Mesenchymal stem cell (in vitro differentiated cells and primary cell): ENCODE data around the gene LRIT1.

Source experiments
- DNase-seq: peaks from one replicate; pipeline ENCODE4 v3.0.0-alpha.2; 2013
- H2AFZ ChIP-seq: one replicate; pipeline ENCODE4 v1.6.1; 2013; ENCODE audit warnings: low read depth, mild to moderate bottlenecking, control low read depth, inconsistent platforms, low read length, moderate library complexity
- H2AK5ac ChIP-seq: 2 replicates; pipeline ENCODE4 v1.6.1; 2013; ENCODE audit warnings: low read length, moderate library complexity, mild to moderate bottlenecking, inconsistent platforms; ENCODE audit not compliant: severe bottlenecking
- H2BK120ac ChIP-seq: one replicate; pipeline ENCODE4 v1.6.1; 2013; ENCODE audit warnings: low read depth, mild to moderate bottlenecking, inconsistent platforms, low read length, moderate library complexity
- H2BK12ac ChIP-seq, 2 experiments: one replicate each; pipeline ENCODE4 v1.6.1; 2013; ENCODE audit warnings: inconsistent platforms in 2 of 2, low read length in 2 of 2, mild to moderate bottlenecking in 2 of 2, moderate library complexity in 2 of 2, control low read depth in 1 of 2
- H2BK15ac ChIP-seq: one replicate; pipeline ENCODE4 v1.6.1; 2013; ENCODE audit warnings: mild to moderate bottlenecking, low read depth, inconsistent platforms; ENCODE audit not compliant: poor library complexity, severe bottlenecking
- H2BK5ac ChIP-seq: 2 replicates; pipeline ENCODE4 v1.6.1; 2013; ENCODE audit warnings: low read depth, mild to moderate bottlenecking, low read length, control low read depth, inconsistent platforms; ENCODE audit not compliant: poor library complexity, severe bottlenecking
- H3K14ac ChIP-seq, 2 experiments: one replicate each; pipeline ENCODE4 v1.6.1; 2013; ENCODE audit warnings: inconsistent platforms in 2 of 2, low read length in 2 of 2, control low read depth in 1 of 2, mild to moderate bottlenecking in 1 of 2, moderate library complexity in 1 of 2
- H3K18ac ChIP-seq, 2 experiments: one replicate each; pipeline ENCODE4 v1.6.1; 2013; ENCODE audit warnings: inconsistent platforms in 2 of 2, low read length in 2 of 2, control low read depth in 1 of 2, low read depth in 1 of 2, mild to moderate bottlenecking in 1 of 2
- H3K23ac ChIP-seq, 2 experiments: one replicate each; pipeline ENCODE4 v1.6.1; 2013; ENCODE audit warnings: inconsistent platforms in 2 of 2, low read length in 2 of 2, mild to moderate bottlenecking in 2 of 2, moderate library complexity in 2 of 2, control low read depth in 1 of 2
- H3K27ac ChIP-seq: 2 replicates; pipeline ENCODE4 v1.5.1; 2013; ENCODE audit warnings: mild to moderate bottlenecking, moderate library complexity, low read length, control low read depth, inconsistent platforms; ENCODE audit not compliant: poor library complexity, severe bottlenecking
- H3K27me3 ChIP-seq, 2 experiments: 2 replicates each; pipeline versions ENCODE4 v1.6.1 to v1.7.0; 2013; ENCODE audit warnings: low read length in 2 of 2, mild to moderate bottlenecking in 2 of 2, moderate library complexity in 2 of 2, control low read depth in 1 of 2, inconsistent platforms in 1 of 2; ENCODE audit not compliant: control insufficient read depth in 1 of 2, insufficient read depth in 1 of 2
- H3K36me3 ChIP-seq, 2 experiments: 2 replicates each; pipeline versions ENCODE4 v1.6.1 to v1.7.0; 2013; ENCODE audit warnings: low read length in 2 of 2, control low read depth in 1 of 2, inconsistent platforms in 1 of 2, low read depth in 1 of 2, mild to moderate bottlenecking in 1 of 2; ENCODE audit not compliant: insufficient read depth in 2 of 2, control insufficient read depth in 1 of 2
- H3K4ac ChIP-seq, 2 experiments: one replicate each; pipeline ENCODE4 v1.6.1; 2013; ENCODE audit warnings: inconsistent platforms in 2 of 2, low read length in 2 of 2, mild to moderate bottlenecking in 2 of 2, moderate library complexity in 2 of 2, control low read depth in 1 of 2, low read depth in 1 of 2
- H3K4me1 ChIP-seq: 2 replicates; pipeline ENCODE4 v1.6.1; 2013; ENCODE audit warnings: low read depth, low read length, control low read depth; ENCODE audit not compliant: control insufficient read depth, insufficient read depth
- H3K4me2 ChIP-seq: 2 replicates; pipeline ENCODE4 v1.6.1; 2013; ENCODE audit warnings: low read length, mild to moderate bottlenecking, inconsistent platforms; ENCODE audit not compliant: poor library complexity, severe bottlenecking
- H3K4me3 ChIP-seq, 2 experiments: 2 replicates each; pipeline versions ENCODE4 v1.5.1 to v1.7.0; 2013; ENCODE audit warnings: low read length in 2 of 2, mild to moderate bottlenecking in 2 of 2, control low read depth in 1 of 2, low read depth in 1 of 2; ENCODE audit not compliant: insufficient read depth in 1 of 2
- H3K79me1 ChIP-seq: replicated peaks from 2 replicates; pipeline ENCODE4 v1.6.1; 2013; ENCODE audit warnings: mild to moderate bottlenecking, control low read depth, low read length, inconsistent platforms; ENCODE audit not compliant: poor library complexity, severe bottlenecking
- H3K9ac ChIP-seq: 2 replicates; pipeline ENCODE4 v1.7.0; 2013; ENCODE audit warnings: mild to moderate bottlenecking, low read length, moderate library complexity
- H3K9me3 ChIP-seq: 2 replicates; pipeline ENCODE4 v1.7.0; 2013; ENCODE audit warnings: mild to moderate bottlenecking, low read length; ENCODE audit not compliant: control insufficient read depth
- H4K8ac ChIP-seq: one replicate; pipeline ENCODE4 v1.6.1; 2013; ENCODE audit warnings: inconsistent platforms, mild to moderate bottlenecking, low read length, moderate library complexity
- H4K91ac ChIP-seq: one replicate; pipeline ENCODE4 v1.6.1; 2013; ENCODE audit warnings: mild to moderate bottlenecking, low read length, inconsistent platforms
- WGBS: methylation state at CpG from one replicate; pipeline ENCODE4 v1.1.7; 2013; ENCODE audit warnings: mixed read lengths; 5-methylcytosine and 5-hydroxymethylcytosine counted together

The LRIT1 gene

GRCh38 chr10:84248794-84249193 is 7.4 kb upstream of the LRIT1 start:
- Histone ChIP-seq H3K14ac (no peak overlapping the region), H3K4me3 (no peak overlapping the region), H4K91ac (no peak overlapping the region), H2BK15ac (no peak overlapping the region), H2BK120ac (no peak overlapping the region), H3K79me1 (no peaks in the 10 kb centered on the region), H2AFZ (no peak overlapping the region), H3K4me2 (no peak overlapping the region), H2AK5ac (no peak overlapping the region), H3K27me3 (peaks cover 28 to 54% of the 10 kb centered on the region in 2 experiments), H3K4ac (no peak overlapping the region), H3K36me3 (no peaks in the 10 kb centered on the region), H2BK5ac (no peak overlapping the region), H4K8ac (no peak overlapping the region), H3K9me3 (no peaks in the 10 kb centered on the region), H3K4me1 (no peaks in the 10 kb centered on the region), H2BK12ac (no peak overlapping the region), H3K18ac (no peak overlapping the region), H3K23ac (no peak overlapping the region), H3K9ac (no peak overlapping the region), H3K27ac (no peak overlapping the region)
- WGBS: 82% methylated on average over 12 of the region's 12 CpGs
- DNase-seq: no peak

DNA sequence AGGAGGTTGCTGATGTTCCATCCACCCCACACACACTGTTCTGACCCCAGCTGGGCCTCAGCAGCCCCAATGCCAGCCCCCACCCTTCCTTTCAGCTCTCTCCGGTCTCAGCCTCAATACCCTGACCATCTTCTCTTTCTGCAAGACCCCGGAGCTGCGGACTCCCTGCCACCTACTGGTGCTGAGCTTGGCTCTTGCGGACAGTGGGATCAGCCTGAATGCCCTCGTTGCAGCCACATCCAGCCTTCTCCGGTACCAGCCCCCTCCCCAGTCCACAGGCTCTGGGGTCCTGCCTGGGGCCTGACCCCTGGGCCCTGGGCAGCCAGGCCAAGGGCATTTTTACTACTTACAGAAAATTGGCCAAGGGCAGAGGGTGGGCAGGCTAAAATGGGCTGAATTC is 6.2 kb upstream of the LRIT1 start:
- Histone ChIP-seq H4K91ac (no peak overlapping the region), H3K4me1 (no peaks in the 10 kb centered on the region), H2BK120ac (no peak overlapping the region), H3K27ac (no peak overlapping the region), H2BK15ac (no peak overlapping the region), H3K23ac (no peak overlapping the region), H4K8ac (no peak overlapping the region), H2AFZ (no peak overlapping the region), H3K14ac (no peak overlapping the region), H2BK12ac (no peak overlapping the region), H2BK5ac (no peak overlapping the region), H3K27me3 (peaks cover 23 to 45% of the 10 kb centered on the region in 2 experiments), H3K4ac (no peak overlapping the region), H2AK5ac (no peak overlapping the region), H3K36me3 (no peaks in the 10 kb centered on the region), H3K9me3 (no peaks in the 10 kb centered on the region), H3K4me2 (no peak overlapping the region), H3K79me1 (no peaks in the 10 kb centered on the region), H3K18ac (no peak overlapping the region), H3K9ac (no peak overlapping the region), H3K4me3 (no peak overlapping the region)
- no peak for DNase-seq
- WGBS: 78% methylated on average over 5 of the region's 6 CpGs

- Histone ChIP-seq H2BK12ac (no peak within 1 kb of the TSS), H3K23ac (no peak within 1 kb of the TSS), H3K4me3 (no peak within 1 kb of the TSS), H3K9me3 (no peaks in the 10 kb centered on the region), H2AK5ac (no peak within 1 kb of the TSS), H3K14ac (no peak within 1 kb of the TSS), H4K91ac (no peak within 1 kb of the TSS), H3K27ac (no peak within 1 kb of the TSS), H3K9ac (no peak within 1 kb of the TSS), H3K18ac (no peak within 1 kb of the TSS), H4K8ac (no peak within 1 kb of the TSS), H2BK120ac (no peak within 1 kb of the TSS), H2AFZ (no peak within 1 kb of the TSS), H3K36me3 (no peaks in the 10 kb centered on the region), H3K4me2 (no peak within 1 kb of the TSS), H3K27me3 (peaks cover 31 to 33% of the 10 kb centered on the region in 2 experiments), H3K4me1 (no peaks in the 10 kb centered on the region), H3K79me1 (no peaks in the 10 kb centered on the region), H3K4ac (no peak within 1 kb of the TSS), H2BK5ac (no peak within 1 kb of the TSS), H2BK15ac (no peak within 1 kb of the TSS)
- DNase-seq: no peak
- 67% methylated on average over 9 of the region's 9 CpGs for WGBS
Observed at GRCh38 chr10:84244651-84245270, 3.4 kb upstream of the LRIT1 start, which contains the start of gene RGR. TSS of gene RGR (plus strand) at chr10:84245053. CDS start at chr10:84245091, 38 bp downstream.

- Histone ChIP-seq H4K8ac (no peak overlapping the region), H2AFZ (no peak overlapping the region), H3K9ac (no peak overlapping the region), H3K4me2 (no peak overlapping the region), H2BK15ac (no peak overlapping the region), H3K27ac (no peak overlapping the region), H3K27me3 (peaks cover 38 to 41% of the 10 kb centered on the region in 2 experiments), H2BK5ac (no peak overlapping the region), H3K4me1 (no peaks in the 10 kb centered on the region), H2BK120ac (no peak overlapping the region), H3K79me1 (no peaks in the 10 kb centered on the region), H3K36me3 (no peaks in the 10 kb centered on the region), H3K9me3 (no peaks in the 10 kb centered on the region), H3K23ac (no peak overlapping the region), H4K91ac (no peak overlapping the region), H3K14ac (no peak overlapping the region), H2AK5ac (no peak overlapping the region), H2BK12ac (no peak overlapping the region), H3K4ac (no peak overlapping the region), H3K4me3 (no peak overlapping the region), H3K18ac (no peak overlapping the region)
- DNase-seq: no peak
- 89% methylated on average over 2 of the region's 3 CpGs for WGBS
Observed at GRCh38 chr10:84243759-84244158, 2.4 kb upstream of the LRIT1 start.
